ENCODE data around the gene APOC1.

Gene APOC1

GRCh38 chr19:44955505-44956439 lies 41.4 kb downstream of the APOC1 start:
- no peak for DNase-seq (ENCODE audit: low read depth in 2 of 2)

- no peak for DNase-seq (ENCODE audit: low read depth in 2 of 2)
Measured at GRCh38 chr19:44957526-44957925, 43.1 kb downstream of the APOC1 start.

GRCh38 chr19:44958090-44958489 lies 43.7 kb downstream of the APOC1 start:
- no peak for DNase-seq (ENCODE audit: low read depth in 2 of 2)

- no peak for DNase-seq (ENCODE audit: low read depth in 2 of 2)
Measured at GRCh38 chr19:44959691-44960090, 45.3 kb downstream of the APOC1 start.

GRCh38 chr19:44960906-44961728 lies 46.7 kb downstream of the APOC1 start:
- DNase-seq (ENCODE audit: low read depth in 2 of 2), result no peak

- DNase-seq (ENCODE audit: low read depth in 2 of 2), result no peak
Measured at GRCh38 chr19:44961821-44962220, 47.4 kb downstream of the APOC1 start.

GRCh38 chr19:44968118-44968517 lies 53.7 kb downstream of the APOC1 start:
- DNase-seq (ENCODE audit: low read depth in 2 of 2), result no peak

- no peak for DNase-seq (ENCODE audit: low read depth in 2 of 2)
Measured at GRCh38 chr19:44968670-44969069, 54.3 kb downstream of the APOC1 start.

Measured in stimulated activated CD4-positive, alpha-beta T cell treated with anti-CD3 and anti-CD28 coated beads, Interleukin-1b, Interleukin-23, amount 100 ng/mL, for 4 hours (primary cell).